DOHH2 (cell line): Measurements from ENCODE around the gene RALGPS2.

Experiments
- H3F3A ChIP-seq: fragments of 200-600 bp; sonication (generic), shearing (Covaris generic); 2 replicates; pipeline ENCODE4 v1.6.0; 2016; ENCODE audit warnings: antibody characterized with exemption, mild to moderate bottlenecking; ENCODE audit not compliant: control insufficient read depth, insufficient read depth
- H3K27ac ChIP-seq: fragments of 200-600 bp; sonication (generic); 2 replicates; pipeline ENCODE4 v1.5.1; 2014; ENCODE audit warnings: low read depth, mild to moderate bottlenecking, low read length, moderate library complexity
- H3K27me3 ChIP-seq: fragments of 200-600 bp; sonication (generic); 2 replicates; pipeline ENCODE4 v1.6.1; 2014; ENCODE audit warnings: mild to moderate bottlenecking, low read length, mixed read lengths; ENCODE audit not compliant: control insufficient read depth
- H3K36me3 ChIP-seq: fragments of 200-600 bp; sonication (generic); 2 replicates; pipeline ENCODE4 v1.6.1; 2014; ENCODE audit warnings: mild to moderate bottlenecking, low read length, moderate library complexity, mixed read lengths; ENCODE audit not compliant: control insufficient read depth
- H3K4me1 ChIP-seq: fragments of 200-600 bp; sonication (generic); 2 replicates; pipeline ENCODE4 v1.6.1; 2014; ENCODE audit warnings: mild to moderate bottlenecking, low read length, mixed read lengths; ENCODE audit not compliant: control insufficient read depth
- H3K4me2 ChIP-seq: fragments of 200-600 bp; sonication (generic); 2 replicates; pipeline ENCODE4 v1.6.0; 2014; ENCODE audit warnings: mild to moderate bottlenecking, low read length, moderate library complexity
- H3K4me3 ChIP-seq: fragments of 200-600 bp; sonication (generic); 2 replicates; pipeline ENCODE4 v1.5.1; 2014; ENCODE audit warnings: mild to moderate bottlenecking, low read length, mixed read lengths
- H3K79me2 ChIP-seq: fragments of 200-600 bp; sonication (generic); 2 replicates; pipeline ENCODE4 v1.6.1; 2014; ENCODE audit warnings: mild to moderate bottlenecking, low read length, mixed read lengths; ENCODE audit not compliant: control insufficient read depth
- H3K9me2 ChIP-seq: fragments of 200-600 bp; sonication (generic); replicated peaks from 2 replicates; pipeline ENCODE4 v1.6.1; 2014; ENCODE audit warnings: mild to moderate bottlenecking, low read length, mixed read lengths; ENCODE audit not compliant: control insufficient read depth
- H3K9me3 ChIP-seq: fragments of 200-600 bp; sonication (generic); 2 replicates; pipeline ENCODE4 v1.6.1; 2014; ENCODE audit warnings: antibody characterized with exemption, low read length, mixed read lengths; ENCODE audit not compliant: control insufficient read depth, insufficient read depth
- H4K20me1 ChIP-seq: fragments of 200-600 bp; sonication (generic); 2 replicates; pipeline ENCODE4 v1.6.0; 2014; ENCODE audit warnings: low read depth, mild to moderate bottlenecking, antibody characterized with exemption, low read length, moderate library complexity; ENCODE audit not compliant: control insufficient read depth, insufficient read depth
- CTCF ChIP-seq: fragments of 200-600 bp; sonication (generic); IDR thresholded peaks from one replicate; pipeline ENCODE4 v1.5.1; 2014; ENCODE audit warnings: antibody characterized with exemption, mild to moderate bottlenecking, low read depth, low read length; ENCODE audit not compliant: poor library complexity, severe bottlenecking
- EZH2phosphoT487 ChIP-seq: fragments of 200-600 bp; sonication (generic); IDR thresholded peaks from 2 replicates; pipeline ENCODE4 v1.6.1; 2017; ENCODE audit warnings: borderline replicate concordance, mild to moderate bottlenecking, antibody characterized with exemption, low read length, moderate library complexity, mixed read lengths

RALGPS2 gene

GRCh38 chr1:178740924-178741323, 15.9 kb downstream of the RALGPS2 start:
- Histone ChIP-seq H3K27me3 (no peaks in the 10 kb centered on the region), H3K4me2 (no peak overlapping the region), H4K20me1 (no peaks in the 10 kb centered on the region), H3K9me3 (no peaks in the 10 kb centered on the region), H3K4me3 (no peak overlapping the region), H3K9me2 (no peaks in the 10 kb centered on the region), H3K4me1 (peaks cover 2% of the 10 kb centered on the region; the same call in 1 of the 2 replicates), H3K79me2 (peaks cover 89% of the 10 kb centered on the region), H3K36me3 (peaks cover 91% of the 10 kb centered on the region), H3K27ac (no peak overlapping the region), H3F3A (no peaks in the 10 kb centered on the region)
- TF ChIP-seq CTCF: no peak
- no peak for TF ChIP-seq EZH2phosphoT487

DNA sequence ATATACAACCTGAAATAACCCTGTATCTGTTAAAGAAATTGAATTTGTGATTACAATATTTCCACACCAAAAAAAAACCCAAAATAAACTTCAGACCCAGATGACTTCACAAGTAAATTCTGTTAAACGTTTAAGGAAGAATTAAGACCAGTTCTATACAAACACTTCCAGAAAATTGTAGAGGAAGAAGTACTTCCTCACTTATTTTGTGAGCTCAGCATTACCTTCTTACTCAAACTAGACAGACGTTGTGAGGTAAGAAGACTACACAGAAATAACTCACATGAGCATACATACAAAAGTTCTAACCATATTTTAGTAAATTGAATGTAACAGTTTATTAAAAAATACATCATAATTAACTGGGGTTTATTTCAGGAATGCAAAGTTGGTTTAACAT, 18.8 kb downstream of the RALGPS2 start:
- no peak overlapping the region for H3K27ac ChIP-seq

GRCh38 chr1:178745260-178745659, 20.2 kb downstream of the RALGPS2 start:
- H3K27me3 ChIP-seq: no peaks in the 10 kb centered on the region
- H4K20me1 ChIP-seq: no peaks in the 10 kb centered on the region
- H3K79me2 ChIP-seq: peaks cover 88% of the 10 kb centered on the region
- H3K36me3 ChIP-seq: peaks cover 77% of the 10 kb centered on the region
- H3K9me3 ChIP-seq: no peaks in the 10 kb centered on the region
- TF ChIP-seq CTCF (no peak), EZH2phosphoT487 (no peak)
- no peak overlapping the region for H3K27ac ChIP-seq
- peaks cover 13% of the 10 kb centered on the region for H3F3A ChIP-seq
- no peak overlapping the region for H3K4me3 ChIP-seq
- H3K9me2 ChIP-seq: no peaks in the 10 kb centered on the region
- H3K4me2 ChIP-seq: no peak overlapping the region
- peaks cover 34% of the 10 kb centered on the region for H3K4me1 ChIP-seq

More for the DNA sequence above, 18.8 kb downstream of the RALGPS2 start:
- Histone ChIP-seq H3K4me2 (no peak overlapping the region), H3K79me2 (peaks cover 88% of the 10 kb centered on the region), H3K4me3 (no peak overlapping the region), H3K9me3 (no peaks in the 10 kb centered on the region), H3K4me1 (peaks cover 19% of the 10 kb centered on the region), H3K27me3 (no peaks in the 10 kb centered on the region), H3K36me3 (peaks cover 81% of the 10 kb centered on the region), H3F3A (no peaks in the 10 kb centered on the region), H3K9me2 (no peaks in the 10 kb centered on the region), H4K20me1 (no peaks in the 10 kb centered on the region)
- TF ChIP-seq EZH2phosphoT487: no peak
- no peak for TF ChIP-seq CTCF

DNA sequence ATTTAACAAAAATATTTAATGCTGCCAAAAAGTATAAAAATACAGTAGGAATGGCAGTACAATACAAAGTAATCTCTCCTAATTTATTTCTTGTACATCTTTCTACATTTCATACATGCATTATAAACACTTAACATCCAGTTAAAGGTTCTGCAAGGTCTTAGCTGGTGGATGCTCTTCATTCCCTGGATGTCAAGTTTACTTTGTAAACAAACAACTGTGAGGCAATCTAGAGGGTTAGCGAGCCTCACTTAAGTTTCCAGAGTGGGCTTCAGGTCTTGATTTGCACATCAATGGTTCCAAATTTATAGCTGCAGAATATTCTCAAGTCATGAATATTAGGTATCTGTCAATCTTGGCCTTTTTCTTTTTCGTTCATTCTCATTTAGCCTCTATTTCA, 21.3 kb downstream of the RALGPS2 start:
- Histone ChIP-seq H3K36me3 (peaks cover 70% of the 10 kb centered on the region), H3K9me3 (no peaks in the 10 kb centered on the region)

More for the DNA sequence above, 21.3 kb downstream of the RALGPS2 start:
- H3K79me2 ChIP-seq: peaks cover 88% of the 10 kb centered on the region
- H4K20me1 ChIP-seq: no peaks in the 10 kb centered on the region
- H3K4me2 ChIP-seq: no peak overlapping the region
- no peak overlapping the region for H3K27ac ChIP-seq
- no peak overlapping the region for H3K4me3 ChIP-seq
- H3F3A ChIP-seq: peaks cover 14% of the 10 kb centered on the region
- H3K9me2 ChIP-seq: no peaks in the 10 kb centered on the region
- H3K4me1 ChIP-seq: peaks cover 45% of the 10 kb centered on the region
- TF ChIP-seq CTCF (no peak), EZH2phosphoT487 (no peak)
- H3K27me3 ChIP-seq: no peaks in the 10 kb centered on the region
